Transverse colon (tissue), 4 donors: ENCODE data around the gene DOCK3. TPM values are rescaled to one million over a fixed set of nuclear protein-coding genes. Genes with fewer than 3 reads are reported as not detected.
A peak's percentile ranks its signal among the peaks of the same experiment; 100 is the strongest.

ENCODE experiments used
- DNase-seq: peaks from one replicate; pipeline ENCODE4 v3.0.0-alpha.2; 2019
- H3K27ac ChIP-seq, 4 donors: fragments of 200-600 bp; sonication (generic); 2 replicates each; pipeline ENCODE4 v1.5.1; 2016 to 2018; ENCODE audit warnings: inconsistent platforms in 4 of 4
- H3K27me3 ChIP-seq: fragments of 200-600 bp; sonication (generic); 2 replicates; pipeline ENCODE4 v1.5.1; 2017; ENCODE audit warnings: inconsistent platforms
- H3K36me3 ChIP-seq, 4 donors: fragments of 200-600 bp; sonication (generic); 2 replicates each; pipeline ENCODE4 v1.5.1; 2017 to 2019; ENCODE audit warnings: inconsistent platforms in 4 of 4
- H3K4me1 ChIP-seq, 4 donors: fragments of 200-600 bp; sonication (generic); 2 replicates each; pipeline ENCODE4 v1.5.1; 2017 to 2020; ENCODE audit warnings: inconsistent platforms in 4 of 4
- H3K4me3 ChIP-seq, 4 donors: fragments of 200-600 bp; sonication (generic); 1 replicate in 1 of 4; 2 replicates in 3 of 4; pipeline versions ENCODE4 v1.5.1 to v1.6.1; 2017 to 2019; ENCODE audit warnings: inconsistent platforms in 4 of 4
- H3K9me3 ChIP-seq, 2 donors: fragments of 200-600 bp; sonication (generic); 2 replicates each; pipeline ENCODE4 v1.5.1; 2017 to 2019; ENCODE audit warnings: inconsistent platforms in 2 of 2
- EP300 ChIP-seq: sonication (generic); formaldehyde crosslinking; IDR thresholded peaks from one replicate; pipeline ENCODE4 v1.6.1; 2017; ENCODE audit warnings: antibody characterized with exemption, low read depth
- POLR2A ChIP-seq: fragments of 450-650 bp; IDR thresholded peaks from one replicate; pipeline ENCODE4 v1.6.1; 2016; ENCODE audit warnings: antibody characterized with exemption, mild to moderate bottlenecking, moderate library complexity
- POLR2AphosphoS5 ChIP-seq, 3 donors: sonication (generic); formaldehyde crosslinking; IDR thresholded peaks; one replicate each; pipeline ENCODE4 v1.6.1; 2016; ENCODE audit warnings: antibody characterized with exemption in 3 of 3
- WGBS, 2 donors: methylation state at CpG; one replicate each; pipeline ENCODE4 v1.1.5; 2018; ENCODE audit warnings: low coverage in 1 of 2; 5-methylcytosine and 5-hydroxymethylcytosine counted together
- in situ Hi-C, 4 donors: fragments of 200-750 bp; cut with MboI; loops; one replicate each; pipeline versions ENCODE4 v1.15.0 to v1.15.1; 2017; ENCODE audit warnings: low sequenced_read_pairs in 3 of 4, low pct_ligation_motif_present in 1 of 4, low pct_unique_long_range_greater_than_20kb in 1 of 4
- intact Hi-C: fragments of 100-400 bp; cut with DNase I; formaldehyde crosslinking; loops from one replicate; pipeline ENCODE4 v1.15.1; 2023; ENCODE audit warnings: low total_unique reads
- total RNA-seq, 4 donors: library from RNA; depleted of rRNA; stranded (reverse); fragments of >200 nt; gene quantifications; one replicate each; pipeline ENCODE4 v1.1.0, GENCODE V29; 2016
- TF ChIP-seq, protein P1 (sequence below), 5 experiments: fragments of 200-600 bp in 3 of 5; fragments of 450-650 bp in 2 of 5; sonication (generic) in 3 of 5; IDR thresholded peaks; 1 replicate in 2 of 5; 2 replicates in 3 of 5; pipeline ENCODE4 v1.5.1; 2016 to 2017; ENCODE audit warnings: antibody characterized with exemption in 5 of 5, inconsistent platforms in 3 of 5, mild to moderate bottlenecking in 2 of 5, moderate library complexity in 1 of 5

The DOCK3 gene
- total RNA-seq, 4 donors from 2014 or later = 0.41 to 0.75 (median 0.62) TPM

DNA sequence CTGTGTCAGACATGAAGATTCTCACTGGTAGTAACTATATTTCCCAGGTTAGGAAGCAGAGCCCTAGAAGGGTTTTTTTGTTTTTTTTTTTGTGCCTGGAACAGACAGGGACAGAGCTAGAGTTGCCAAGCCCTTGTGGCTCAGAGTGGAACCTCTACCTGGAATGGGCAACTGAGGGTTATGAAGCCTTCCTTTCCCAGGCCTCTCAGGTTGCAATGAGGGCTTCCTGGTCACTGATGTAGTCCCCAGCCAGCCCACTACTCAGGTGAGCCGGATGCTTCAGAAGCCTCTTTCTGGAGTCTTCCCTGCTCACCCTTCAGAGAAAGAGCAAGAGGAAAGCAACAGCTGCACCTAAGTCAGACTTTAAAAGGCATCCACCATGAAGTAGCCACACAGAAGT, 661.5 kb downstream of the DOCK3 start:
- H3K4me3 ChIP-seq = no peak overlapping the region
- 85% methylated on average over 1 of the region's 1 CpG; no CpG with 5 or more reads in 1 of the 2 donors for WGBS, 2 donors
- no peak overlapping the region for H3K27ac ChIP-seq
- intact Hi-C loops (no loop called here), in situ Hi-C loops (no loop called here)
- no peak for DNase-seq
- TF ChIP-seq EP300 = no peak
- no peak for TF ChIP-seq POLR2A
- TF ChIP-seq POLR2AphosphoS5 (IDR thresholded peaks at IDR 0.05) = no peak
- TF ChIP-seq, protein P1, sequence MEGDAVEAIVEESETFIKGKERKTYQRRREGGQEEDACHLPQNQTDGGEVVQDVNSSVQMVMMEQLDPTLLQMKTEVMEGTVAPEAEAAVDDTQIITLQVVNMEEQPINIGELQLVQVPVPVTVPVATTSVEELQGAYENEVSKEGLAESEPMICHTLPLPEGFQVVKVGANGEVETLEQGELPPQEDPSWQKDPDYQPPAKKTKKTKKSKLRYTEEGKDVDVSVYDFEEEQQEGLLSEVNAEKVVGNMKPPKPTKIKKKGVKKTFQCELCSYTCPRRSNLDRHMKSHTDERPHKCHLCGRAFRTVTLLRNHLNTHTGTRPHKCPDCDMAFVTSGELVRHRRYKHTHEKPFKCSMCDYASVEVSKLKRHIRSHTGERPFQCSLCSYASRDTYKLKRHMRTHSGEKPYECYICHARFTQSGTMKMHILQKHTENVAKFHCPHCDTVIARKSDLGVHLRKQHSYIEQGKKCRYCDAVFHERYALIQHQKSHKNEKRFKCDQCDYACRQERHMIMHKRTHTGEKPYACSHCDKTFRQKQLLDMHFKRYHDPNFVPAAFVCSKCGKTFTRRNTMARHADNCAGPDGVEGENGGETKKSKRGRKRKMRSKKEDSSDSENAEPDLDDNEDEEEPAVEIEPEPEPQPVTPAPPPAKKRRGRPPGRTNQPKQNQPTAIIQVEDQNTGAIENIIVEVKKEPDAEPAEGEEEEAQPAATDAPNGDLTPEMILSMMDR (IDR thresholded peaks at IDR 0.05) = no peak
- no peaks in the 10 kb centered on the region for H3K27me3 ChIP-seq
- peaks cover 0 to 9% (median 0%) of the 10 kb centered on the region in 4 donors for H3K4me1 ChIP-seq
- H3K9me3 ChIP-seq = no peaks in the 10 kb centered on the region
- H3K36me3 ChIP-seq = no peaks in the 10 kb centered on the region

DNA sequence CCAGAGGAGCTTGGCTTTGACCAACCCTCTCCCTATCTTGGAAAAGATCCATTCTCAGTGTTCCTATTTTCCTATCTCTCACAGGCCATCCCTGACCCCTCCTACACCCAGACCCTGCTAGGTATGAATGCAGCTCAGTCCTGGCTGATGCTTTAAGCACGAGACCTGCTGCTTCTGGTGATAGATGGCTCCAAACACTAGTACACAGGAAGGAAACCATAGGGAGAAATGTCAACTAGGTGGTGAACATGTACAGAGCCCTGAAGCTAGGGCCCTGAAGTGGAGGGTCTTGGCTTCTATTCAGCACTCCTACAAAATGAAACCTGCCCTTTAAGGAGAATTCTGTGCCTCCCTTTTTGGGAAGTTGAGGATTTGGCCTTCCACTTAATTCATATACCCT, 662.9 kb downstream of the DOCK3 start:
- no peak for DNase-seq
- H3K4me1 ChIP-seq = peaks cover 0 to 9% (median 0%) of the 10 kb centered on the region in 4 donors
- TF ChIP-seq EP300 (no peak), POLR2AphosphoS5 (IDR thresholded peaks at IDR 0.05) (no peak), POLR2A (no peak)
- TF ChIP-seq, protein P1 (IDR thresholded peaks at IDR 0.05) = no peak
- H3K27me3 ChIP-seq = no peaks in the 10 kb centered on the region
- intact Hi-C loops = no loop called here
- no peaks in the 10 kb centered on the region for H3K9me3 ChIP-seq
- no peak overlapping the region for H3K4me3 ChIP-seq
- in situ Hi-C loops = no loop called here
- no peak overlapping the region for H3K27ac ChIP-seq
- H3K36me3 ChIP-seq = no peaks in the 10 kb centered on the region
- WGBS, 2 donors = 85% methylated on average over 1 of the region's 1 CpG; no CpG with 5 or more reads in 1 of the 2 donors

DNA sequence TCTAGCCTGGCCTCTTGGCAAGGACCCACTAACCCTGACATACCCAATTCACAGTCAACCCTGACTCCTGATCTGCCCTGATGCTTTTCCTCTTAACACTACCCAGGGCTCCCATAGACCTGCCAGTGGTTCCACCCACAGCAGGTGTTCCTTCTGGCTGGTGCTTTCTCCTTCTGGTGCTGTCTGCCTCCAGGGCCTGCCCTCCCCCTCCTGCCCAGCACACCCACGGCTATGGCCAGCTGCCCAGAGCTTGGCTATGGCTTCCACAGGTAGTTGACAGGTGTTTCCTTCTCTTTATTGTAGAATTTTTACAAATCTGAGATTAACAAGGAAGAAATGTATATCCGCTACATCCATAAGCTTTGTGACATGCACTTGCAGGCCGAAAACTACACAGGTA, 663.9 kb downstream of the DOCK3 start:
- Histone ChIP-seq H3K27ac (no peak overlapping the region), H3K9me3 (no peaks in the 10 kb centered on the region), H3K4me1 (peaks cover 0 to 9% (median 0%) of the 10 kb centered on the region in 4 donors), H3K27me3 (no peaks in the 10 kb centered on the region), H3K36me3 (no peaks in the 10 kb centered on the region), H3K4me3 (no peak overlapping the region)
- DNase-seq = no peak
- intact Hi-C loops (no loop called here), in situ Hi-C loops (no loop called here)
- WGBS, 2 donors = 53 to 72% methylated on average over 2 to 3 of the region's 3 CpGs
- TF ChIP-seq, protein P1 (IDR thresholded peaks at IDR 0.05) = no peak
- TF ChIP-seq POLR2A (no peak), POLR2AphosphoS5 (IDR thresholded peaks at IDR 0.05) (no peak), EP300 (no peak)

DNA sequence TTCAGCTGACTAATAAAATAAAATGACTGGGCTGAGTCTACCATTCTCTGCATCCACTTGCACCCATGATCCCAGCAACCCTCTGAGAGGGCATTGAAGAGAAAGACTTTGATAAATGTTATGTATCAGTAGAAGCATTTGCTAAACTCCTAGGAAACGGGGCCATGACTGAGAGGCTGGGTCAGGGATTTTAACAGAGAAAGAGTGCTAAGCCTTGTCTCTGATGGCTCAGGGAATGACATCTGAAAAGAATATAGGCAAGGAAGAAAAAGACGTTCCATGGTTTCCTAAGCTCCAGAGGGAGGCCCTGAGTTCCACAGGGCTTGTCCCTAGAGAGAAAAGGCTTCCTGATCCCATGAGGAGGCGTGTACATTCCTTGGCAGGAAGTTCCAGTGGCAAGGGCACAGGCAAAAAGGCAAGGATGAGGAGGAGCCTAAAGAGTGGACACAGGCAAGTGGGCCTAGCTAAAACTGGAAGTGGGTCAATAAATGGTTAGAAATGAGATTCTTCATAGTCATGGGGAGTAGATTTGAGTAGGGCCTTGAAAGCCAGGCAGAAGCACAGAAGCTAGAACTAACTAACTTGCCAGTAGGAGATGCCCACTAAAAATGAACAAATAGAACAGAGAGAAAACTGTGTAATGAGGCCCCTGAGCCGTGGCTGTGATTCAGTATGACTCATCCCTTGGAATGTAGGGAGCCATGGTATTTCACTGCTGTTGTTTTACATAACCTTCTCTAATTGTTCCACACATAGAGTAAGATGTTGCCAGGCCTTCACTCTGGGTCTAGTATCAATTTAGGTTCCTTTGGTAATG, 665.5 kb downstream of the DOCK3 start:
- Histone ChIP-seq H3K27ac (peak overlapping the region; percentile 7 to 59 (median 46)), H3K9me3 (no peaks in the 10 kb centered on the region), H3K4me3 (no peak overlapping the region), H3K27me3 (no peaks in the 10 kb centered on the region), H3K36me3 (no peaks in the 10 kb centered on the region), H3K4me1 (peaks cover 0 to 9% (median 0%) of the 10 kb centered on the region in 4 donors)
- 40 to 56% methylated on average over 2 to 4 of the region's 4 CpGs for WGBS, 2 donors
- in situ Hi-C loops = no loop called here
- TF ChIP-seq EP300 (no peak), POLR2A (no peak), POLR2AphosphoS5 (IDR thresholded peaks at IDR 0.05) (no peak)
- intact Hi-C loops = no loop called here
- DNase-seq = no peak
